HG03139 (cell line): Measurements from ENCODE around the gene DCAF5.
"Not testable (repeated sequence)": the region's sequence is repeated elsewhere in the genome, so short reads cannot be mapped to it uniquely, and the experiment has no call there.

ENCODE experiments used
- ATAC-seq: cut with Tn5 transposase; IDR thresholded peaks from one replicate; pipeline ENCODE4 v1.9.1; 2021; ENCODE audit not compliant: unreplicated experiment

DCAF5 gene

GRCh38 chr14:69101331-69101826, 51.5 kb downstream of the DCAF5 start:
- ATAC-seq = no peak

DNA sequence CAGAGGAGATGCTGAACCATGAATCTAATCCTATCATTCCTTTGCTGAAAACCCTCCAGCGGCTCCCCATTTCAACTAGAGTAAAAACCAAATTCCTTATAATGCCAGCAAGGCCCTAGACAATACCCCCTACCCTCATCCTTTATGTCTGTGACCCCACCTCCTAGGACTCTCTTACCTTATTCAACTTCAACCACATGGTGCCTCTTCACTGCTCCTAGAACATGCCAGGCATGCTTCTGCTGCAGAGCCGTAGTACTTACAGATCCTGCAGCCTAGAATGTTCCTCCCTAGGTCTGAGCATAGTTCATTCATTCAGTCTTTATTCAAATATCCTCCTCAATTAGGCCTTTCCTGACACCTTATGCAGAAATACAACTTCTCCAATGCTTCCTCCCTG, 54.9 kb downstream of the DCAF5 start:
- no peak for ATAC-seq

DNA sequence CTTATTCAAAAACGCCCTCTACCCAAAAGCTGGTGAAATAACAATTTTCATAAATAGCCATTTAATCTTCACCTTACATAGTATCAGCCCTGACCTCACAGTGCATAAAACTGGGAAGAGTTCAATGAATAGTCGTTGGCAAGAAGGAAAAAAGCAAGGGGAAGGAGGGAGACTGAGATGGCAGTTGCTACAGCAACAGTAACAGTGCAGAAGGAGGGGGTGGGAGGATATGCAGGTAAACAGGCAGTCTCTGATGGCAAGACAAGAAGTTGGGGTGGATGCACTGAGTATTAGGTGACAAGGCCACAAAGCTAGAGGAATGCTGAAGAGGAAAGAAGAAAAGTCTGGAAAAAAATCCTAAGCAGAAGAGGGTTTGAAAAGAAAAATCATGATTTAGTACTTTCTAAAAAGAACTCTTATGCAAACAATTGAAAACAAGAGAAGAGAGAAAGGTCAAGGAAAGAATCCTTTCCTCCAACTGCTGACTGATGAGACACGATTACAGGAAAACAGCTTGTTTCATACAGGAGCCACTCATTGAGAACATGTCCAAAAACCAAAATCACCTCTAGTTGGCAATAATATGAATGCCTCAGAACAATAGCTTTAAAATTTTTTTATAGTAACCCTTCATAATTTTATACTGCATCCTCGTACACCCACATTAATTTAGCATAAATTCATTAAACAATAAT, 56.0 kb downstream of the DCAF5 start:
- no peak for ATAC-seq

- no peak for ATAC-seq
Observed at GRCh38 chr14:69096246-69096645, 56.7 kb downstream of the DCAF5 start.

DNA sequence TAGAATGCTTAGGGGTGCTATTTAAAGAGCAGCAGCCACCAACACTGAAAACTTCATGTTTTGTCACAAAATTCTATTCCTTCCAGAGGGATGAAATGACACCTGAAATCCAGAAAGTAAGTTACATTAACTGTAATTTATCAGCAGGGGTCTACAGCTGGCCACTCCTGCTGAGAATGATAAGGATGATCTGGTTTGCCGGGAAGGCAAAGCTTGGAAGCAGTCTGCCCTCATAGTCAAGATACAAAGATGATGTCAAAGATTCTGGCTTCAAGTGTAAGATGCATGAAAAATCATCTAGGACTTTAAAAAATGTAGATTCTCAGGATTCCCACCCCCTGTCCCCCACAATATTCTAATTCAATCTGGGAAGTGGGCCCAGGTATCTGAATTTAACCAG, 58.4 kb downstream of the DCAF5 start:
- no peak for ATAC-seq

DNA sequence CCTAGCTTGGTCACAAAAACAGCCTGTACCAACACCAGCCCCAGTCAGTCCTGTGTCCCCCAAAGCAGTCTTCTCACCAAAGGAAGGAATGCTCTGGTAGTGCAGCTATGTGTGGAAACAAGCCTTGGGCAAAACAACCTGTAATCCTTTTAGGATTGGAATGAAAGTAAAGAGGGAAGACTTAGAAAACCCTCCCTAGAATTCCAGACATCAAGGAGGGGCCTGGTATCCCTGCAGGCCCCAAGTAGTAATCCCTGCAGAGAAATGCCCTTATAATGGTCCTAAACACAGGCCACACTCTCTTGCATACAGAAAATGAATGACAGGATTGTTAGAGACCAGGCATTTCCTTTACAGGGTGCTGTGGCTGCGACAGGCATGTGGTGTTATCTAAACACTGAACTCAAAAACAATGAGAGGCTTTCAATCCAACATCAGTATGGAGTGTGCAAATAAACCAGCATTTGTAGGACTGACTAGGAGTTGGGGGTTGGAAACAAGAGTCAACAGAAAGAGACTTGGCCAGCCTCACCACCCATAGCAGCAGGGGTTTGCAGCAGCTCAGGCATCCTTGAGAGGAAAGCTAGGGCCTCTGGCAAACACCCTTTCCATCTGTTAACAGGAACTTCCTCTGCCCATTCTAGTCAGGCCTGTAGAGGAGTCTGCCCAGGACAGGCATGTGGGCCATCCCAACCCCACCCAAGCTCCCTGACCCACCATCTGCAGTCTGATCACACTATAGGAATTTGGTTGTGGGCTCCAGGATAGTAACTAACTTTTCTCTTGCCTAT, 59.1 kb downstream of the DCAF5 start:
- ATAC-seq = no peak

DNA sequence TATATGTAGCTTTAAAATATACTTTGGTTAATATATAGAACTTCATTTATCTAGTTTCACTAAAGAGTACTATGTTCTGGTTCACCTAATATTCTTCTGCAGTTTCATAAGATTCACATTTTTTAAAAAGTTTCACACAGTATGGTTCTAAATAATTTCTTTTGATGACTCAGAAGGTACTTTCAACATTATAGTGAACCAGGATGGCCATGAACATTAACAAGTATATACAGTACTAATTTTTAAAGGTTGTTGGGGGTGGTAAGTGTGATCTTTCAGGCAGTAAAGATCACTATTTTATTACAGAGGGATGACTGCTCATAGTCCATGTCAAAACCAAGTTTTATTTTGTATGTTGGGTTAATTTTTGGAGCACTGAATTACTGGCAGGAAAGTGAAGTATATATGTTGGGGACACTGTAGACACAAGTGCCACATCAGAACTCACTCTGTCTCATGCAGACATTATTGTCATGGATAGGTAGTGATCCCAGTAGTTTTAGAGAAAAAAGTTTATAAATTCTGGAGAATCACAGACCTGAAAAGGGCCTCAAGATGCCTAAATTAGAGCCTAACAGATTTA, 60.0 kb downstream of the DCAF5 start:
- ATAC-seq = no peak

DNA sequence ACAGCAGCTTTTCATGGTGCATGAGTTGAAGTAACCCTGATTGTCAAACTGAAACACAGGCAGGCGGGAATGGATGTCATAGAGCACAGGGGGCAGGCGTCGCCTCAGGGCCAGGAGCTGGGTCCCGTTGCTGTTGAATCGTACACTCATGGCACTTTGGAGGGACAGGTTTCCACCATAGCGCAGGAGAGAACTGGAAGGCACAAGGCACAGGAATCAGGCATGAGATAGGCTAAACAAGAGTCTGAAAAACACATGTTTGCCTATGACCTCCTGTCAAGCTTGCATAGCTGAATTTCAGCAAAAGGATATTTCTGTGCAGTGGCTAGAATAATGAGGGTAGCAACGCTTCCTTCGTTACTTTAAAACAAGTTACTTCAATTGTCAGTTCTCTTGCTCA, 61.2 kb downstream of the DCAF5 start:
- ATAC-seq = no peak

- ATAC-seq = no peak
Observed at GRCh38 chr14:69091006-69091405, 61.9 kb downstream of the DCAF5 start.

DNA sequence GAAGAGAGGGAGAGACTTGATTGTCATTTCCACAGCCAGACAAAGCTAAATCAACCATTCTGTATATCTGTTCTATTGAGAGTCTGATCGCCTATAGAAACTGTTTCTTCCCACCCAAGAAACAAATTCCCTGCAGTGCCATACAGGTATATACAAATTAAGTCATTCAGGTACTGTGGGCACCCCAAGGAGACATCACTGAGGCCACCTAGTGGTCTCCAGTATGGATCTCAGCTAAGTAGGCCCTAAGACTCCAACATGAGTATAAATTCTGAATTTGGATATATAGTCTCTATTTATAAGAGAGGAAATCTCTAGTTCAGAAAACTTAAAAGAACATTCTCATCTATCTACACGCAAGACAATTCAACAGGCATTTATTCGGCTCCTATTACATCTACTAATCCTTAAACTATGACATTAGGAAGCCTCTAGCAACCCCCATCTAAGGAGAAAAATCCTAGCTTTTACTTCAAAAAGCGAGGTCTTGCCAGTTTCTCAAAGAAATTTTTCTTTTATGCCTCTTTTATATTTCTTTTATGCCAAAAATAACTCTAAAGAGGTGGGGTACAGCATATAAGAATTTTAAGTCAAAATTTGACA, 62.6 kb downstream of the DCAF5 start:
- no peak for ATAC-seq

GRCh38 chr14:69089046-69089445, 63.9 kb downstream of the DCAF5 start:
- no peak for ATAC-seq

DNA sequence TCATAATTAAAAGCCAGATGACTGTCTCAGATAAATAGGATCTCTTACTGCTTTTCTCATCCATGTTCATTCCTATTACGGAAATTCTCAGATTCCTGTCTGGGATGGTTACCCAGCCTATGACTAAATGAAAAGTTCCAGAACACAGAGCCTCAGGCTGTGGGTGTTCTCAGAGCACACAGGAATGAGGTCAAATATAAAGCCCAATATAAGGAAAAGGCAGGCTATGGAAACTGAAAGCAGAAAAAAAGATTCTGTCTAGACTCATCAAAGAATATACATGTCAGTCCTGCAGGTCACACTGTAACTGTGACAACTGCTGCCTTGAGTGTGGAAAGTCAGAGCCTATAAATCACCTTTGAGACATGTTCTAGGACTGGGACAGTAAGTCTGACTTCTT, 64.3 kb downstream of the DCAF5 start:
- ATAC-seq = no peak

- ATAC-seq = no peak
Observed at GRCh38 chr14:69087061-69087461, 65.9 kb downstream of the DCAF5 start.

GRCh38 chr14:69086537-69086936, 66.4 kb downstream of the DCAF5 start:
- no peak for ATAC-seq

DNA sequence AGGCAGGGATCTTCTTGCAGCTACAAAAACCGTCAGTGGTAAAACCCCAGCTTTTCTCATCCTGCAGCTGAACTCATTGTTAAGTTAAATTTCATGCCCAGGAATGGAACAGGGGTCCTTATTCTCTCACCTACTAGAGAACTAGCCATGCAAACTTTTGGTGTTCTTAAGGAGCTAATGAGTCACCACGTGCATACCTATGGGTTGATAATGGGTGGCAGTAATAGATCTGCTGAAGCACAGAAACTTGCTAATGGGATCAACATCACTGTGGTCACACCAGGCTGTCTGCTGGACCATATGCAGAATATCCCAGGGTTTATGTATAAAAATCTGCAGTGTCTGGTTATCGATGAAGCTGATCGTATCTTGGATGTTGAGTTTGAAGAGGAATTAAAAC, 68.9 kb downstream of the DCAF5 start:
- ATAC-seq = no peak

GRCh38 chr14:69083181-69083580, 69.7 kb downstream of the DCAF5 start:
- no peak for ATAC-seq

- ATAC-seq = no peak
Observed at GRCh38 chr14:69081271-69081670, 71.6 kb downstream of the DCAF5 start.

- no peak for ATAC-seq
Observed at GRCh38 chr14:69079747-69080146, 73.2 kb downstream of the DCAF5 start.

DNA sequence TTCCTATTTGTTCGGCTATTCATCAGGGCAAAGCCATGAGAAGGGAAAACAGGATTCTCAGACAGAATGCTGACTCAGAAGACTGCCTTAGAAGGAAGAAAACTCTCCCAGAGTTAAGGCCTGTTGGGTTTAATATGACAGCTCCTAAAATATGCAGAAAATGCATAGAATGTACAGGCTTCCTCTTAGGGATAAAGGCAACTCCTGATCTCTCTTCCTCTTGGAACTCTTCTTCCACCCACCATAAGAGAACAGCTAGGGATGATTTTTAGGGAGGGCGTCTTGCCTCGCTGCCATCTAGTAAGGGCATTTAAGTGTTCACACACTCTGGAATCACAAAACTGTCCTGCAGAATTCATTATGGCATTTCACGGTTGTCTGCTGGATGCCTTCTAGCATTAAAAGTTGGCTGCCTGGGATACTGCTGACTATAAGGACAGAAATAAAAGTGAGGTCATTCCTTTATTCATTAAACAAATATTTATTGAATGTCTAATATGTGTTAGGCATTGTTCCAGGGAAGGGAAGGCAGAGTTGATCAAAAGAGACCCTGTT, 73.7 kb downstream of the DCAF5 start:
- no peak for ATAC-seq

DNA sequence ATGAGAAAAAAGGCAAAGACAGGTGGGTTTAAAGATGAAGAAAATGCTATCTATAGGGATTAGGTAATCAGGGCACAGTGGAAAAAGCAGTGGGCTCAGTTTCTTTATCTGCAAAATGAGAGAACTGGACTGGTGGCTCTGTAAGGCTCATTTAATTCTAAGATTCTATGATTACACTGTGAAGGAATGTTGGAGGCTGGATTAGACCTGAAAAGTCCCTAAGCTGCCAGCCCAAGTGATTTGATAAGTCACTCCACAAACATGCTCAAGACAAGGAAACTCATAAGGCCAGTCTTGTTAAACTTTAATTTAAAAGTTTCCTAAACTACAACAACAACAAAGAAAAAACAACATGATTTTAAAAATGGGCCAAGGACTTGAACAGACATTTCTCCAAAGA, 75.1 kb downstream of the DCAF5 start:
- ATAC-seq = no peak

- not testable (repeated sequence) for ATAC-seq
Observed at GRCh38 chr14:69077185-69077584, 75.7 kb downstream of the DCAF5 start.
